Peyer's patch (tissue), 4 donors: ENCODE measurements around the gene KIAA0930. TPM values are rescaled to one million over a fixed set of nuclear protein-coding genes. Genes with fewer than 3 reads are reported as not detected.
A peak's percentile ranks its signal among the peaks of the same experiment; 100 is the strongest.

Experiments
- DNase-seq, 3 donors: peaks; one replicate each; pipeline ENCODE4 v3.0.0-alpha.2; 2017 to 2019
- H3K27ac ChIP-seq, 4 donors: fragments of 200-600 bp; sonication (generic); one replicate each; pipeline ENCODE4 v1.5.1; 2016 to 2019
- H3K27me3 ChIP-seq, 2 donors: fragments of 200-600 bp; sonication (generic); one replicate each; pipeline ENCODE4 v1.5.1; 2019
- H3K36me3 ChIP-seq, 3 donors: fragments of 200-600 bp; sonication (generic); one replicate each; pipeline ENCODE4 v1.5.1; 2016 to 2019
- H3K4me1 ChIP-seq, 4 donors: fragments of 200-600 bp; sonication (generic); one replicate each; pipeline ENCODE4 v1.5.1; 2016 to 2019
- H3K4me3 ChIP-seq, 4 donors: fragments of 200-600 bp; sonication (generic); 1 replicate in 3 of 4; 2 replicates in 1 of 4; pipeline ENCODE4 v1.5.1; 2016 to 2019; ENCODE audit warnings: mild to moderate bottlenecking in 1 of 4
- H3K9me3 ChIP-seq, 4 donors: fragments of 200-600 bp; sonication (generic); one replicate each; pipeline ENCODE4 v1.5.1; 2016 to 2019; ENCODE audit warnings: mild to moderate bottlenecking in 1 of 4
- CTCF ChIP-seq, 6 experiments: fragments of 450-650 bp in 4 of 6; fragments of 200-600 bp in 2 of 6; sonication (generic) in 1 of 6; IDR thresholded peaks; one replicate each; pipeline ENCODE4 v1.5.1; 2017 to 2019; ENCODE audit warnings: antibody characterized with exemption in 6 of 6, mild to moderate bottlenecking in 3 of 6, moderate library complexity in 1 of 6
- POLR2A ChIP-seq, 2 donors: fragments of 450-650 bp; IDR thresholded peaks; one replicate each; pipeline ENCODE4 v1.5.1; 2017; ENCODE audit warnings: antibody characterized with exemption in 2 of 2, mild to moderate bottlenecking in 2 of 2, moderate library complexity in 2 of 2
- total RNA-seq, 4 donors: library from RNA; depleted of rRNA; stranded (reverse); fragments of >200 nt; gene quantifications; one replicate each; pipeline ENCODE4 v1.1.0, GENCODE V29; 2016

KIAA0930 gene
- total RNA-seq, 4 donors from 2014 or later: 21.2 to 41.3 (median 27.8) TPM

DNA sequence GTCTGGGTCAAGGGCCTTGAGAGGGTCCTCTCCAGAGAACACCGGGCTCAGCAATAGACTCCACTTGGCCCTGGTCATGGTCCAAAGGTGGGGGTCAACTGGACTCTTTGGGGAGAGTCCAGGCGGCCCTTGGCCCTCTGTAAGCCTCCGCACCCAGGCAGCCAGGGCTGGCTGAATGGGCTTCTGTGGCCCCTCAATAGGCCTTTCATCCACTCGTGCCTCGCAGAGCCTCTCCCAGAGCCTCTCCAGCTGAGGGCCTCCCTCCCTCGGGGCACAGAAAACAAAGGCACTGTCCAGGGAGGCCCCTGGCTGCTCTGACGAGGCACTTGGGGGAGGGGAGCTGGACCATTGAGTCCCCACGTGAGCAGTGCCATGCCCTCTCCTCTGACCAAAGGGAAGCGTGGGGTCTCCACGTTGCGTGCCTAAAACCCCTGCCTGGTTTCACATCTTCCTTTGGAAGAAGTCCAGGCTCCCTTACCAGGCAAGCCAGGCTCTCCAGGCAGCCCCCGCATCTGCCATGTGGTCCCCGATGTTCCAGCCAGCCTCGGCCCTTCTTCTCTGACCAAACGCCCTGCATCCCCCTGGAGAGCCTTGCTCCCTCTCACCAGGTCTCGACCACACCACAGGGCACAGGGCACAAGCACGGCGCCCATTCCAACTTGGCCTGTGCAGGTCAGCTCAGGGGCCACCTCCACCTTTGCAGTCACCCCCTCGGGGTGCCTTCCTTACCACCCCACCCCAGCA lies 15.5 kb downstream of the KIAA0930 start:
- no peak for TF ChIP-seq POLR2A (IDR thresholded peaks at IDR 0.05)
- no peak for TF ChIP-seq CTCF (IDR thresholded peaks at IDR 0.05)
- H3K4me1 ChIP-seq: peaks cover 0 to 16% (median 5%) of the 10 kb centered on the region in 4 donors
- H3K27me3 ChIP-seq: no peaks in the 10 kb centered on the region
- no peaks in the 10 kb centered on the region for H3K36me3 ChIP-seq
- peak overlapping the region in 1 of 4 donors; percentile 18 for H3K27ac ChIP-seq
- DNase-seq: peak in 1 of 3 donors; percentile 41
- H3K9me3 ChIP-seq: no peaks in the 10 kb centered on the region
- no peak overlapping the region for H3K4me3 ChIP-seq

- Histone ChIP-seq H3K4me3 (no peak overlapping the region), H3K27me3 (no peaks in the 10 kb centered on the region)
Observed at GRCh38 chr22:45224331-45224730, 16.4 kb downstream of the KIAA0930 start.

GRCh38 chr22:45223304-45224117 lies 17.2 kb downstream of the KIAA0930 start:
- Histone ChIP-seq H3K4me3 (no peak overlapping the region), H3K27me3 (no peaks in the 10 kb centered on the region), H3K36me3 (no peaks in the 10 kb centered on the region), H3K27ac (no peak overlapping the region), H3K4me1 (peaks cover 0 to 16% (median 5%) of the 10 kb centered on the region in 4 donors), H3K9me3 (no peaks in the 10 kb centered on the region)
- peak in 1 of 3 donors; percentile 42 for DNase-seq
- TF ChIP-seq POLR2A (IDR thresholded peaks at IDR 0.05) (no peak), CTCF (IDR thresholded peaks at IDR 0.05) (no peak)

More at GRCh38 chr22:45224331-45224730, 16.4 kb downstream of the KIAA0930 start:
- H3K4me1 ChIP-seq: peaks cover 0 to 16% (median 5%) of the 10 kb centered on the region in 4 donors
- H3K36me3 ChIP-seq: no peaks in the 10 kb centered on the region
- no peaks in the 10 kb centered on the region for H3K9me3 ChIP-seq
- no peak for TF ChIP-seq POLR2A (IDR thresholded peaks at IDR 0.05)
- no peak for TF ChIP-seq CTCF (IDR thresholded peaks at IDR 0.05)
- no peak overlapping the region for H3K27ac ChIP-seq
- DNase-seq: no peak

DNA sequence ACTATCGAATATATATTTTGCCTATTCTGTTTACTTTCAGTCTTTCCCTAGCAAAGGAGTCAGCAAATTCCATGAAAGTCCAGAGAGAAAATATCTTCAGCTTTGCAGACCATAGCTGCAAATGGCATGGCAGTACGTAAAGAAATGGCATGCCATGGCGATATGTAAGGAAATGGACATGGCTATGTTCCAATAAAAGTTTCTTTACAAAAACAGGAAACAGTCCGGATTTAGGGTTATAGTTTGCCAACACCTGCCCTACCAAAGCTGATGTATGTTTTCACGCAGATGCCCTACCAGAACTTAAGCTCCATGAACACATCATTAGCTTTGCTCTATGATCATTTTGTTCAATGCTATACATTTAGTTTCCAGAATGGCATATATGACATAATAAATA lies 19.5 kb downstream of the KIAA0930 start:
- Histone ChIP-seq H3K27ac (no peak overlapping the region), H3K27me3 (no peaks in the 10 kb centered on the region), H3K4me3 (no peak overlapping the region), H3K36me3 (no peaks in the 10 kb centered on the region), H3K9me3 (no peaks in the 10 kb centered on the region), H3K4me1 (peaks cover 0 to 11% (median 5%) of the 10 kb centered on the region in 4 donors)
- DNase-seq: no peak
- TF ChIP-seq POLR2A (IDR thresholded peaks at IDR 0.05) (no peak), CTCF (IDR thresholded peaks at IDR 0.05) (no peak)

- Histone ChIP-seq H3K4me3 (no peak overlapping the region), H3K36me3 (no peaks in the 10 kb centered on the region), H3K4me1 (peaks cover 0 to 11% (median 5%) of the 10 kb centered on the region in 4 donors), H3K27me3 (no peaks in the 10 kb centered on the region), H3K27ac (no peak overlapping the region), H3K9me3 (no peaks in the 10 kb centered on the region)
- DNase-seq: no peak
- TF ChIP-seq CTCF (IDR thresholded peaks at IDR 0.05) (no peak), POLR2A (IDR thresholded peaks at IDR 0.05) (no peak)
Observed at GRCh38 chr22:45218976-45219375, 21.7 kb downstream of the KIAA0930 start.
